NCI-H510A treated with DMSO at 0.1 percent for 48 hours (cell line): ENCODE data around the gene TMPRSS9.
A peak's percentile ranks its signal among the peaks of the same experiment; 100 is the strongest.
"Not testable (repeated sequence)": the region's sequence is repeated elsewhere in the genome, so short reads cannot be mapped to it uniquely, and the experiment has no call there.

Source experiments
- DNase-seq: peaks from one replicate; lab custom pipeline; 2025; lab: John Stamatoyannopoulos, UW

TMPRSS9 gene

GRCh38 chr19:2461751-2462634, 101.9 kb downstream of the TMPRSS9 start:
- no peak for DNase-seq

- DNase-seq = no peak
Observed at GRCh38 chr19:2462635-2463421, 102.8 kb downstream of the TMPRSS9 start.

- DNase-seq = not testable (repeated sequence)
Observed at GRCh38 chr19:2463694-2464093, 103.6 kb downstream of the TMPRSS9 start.

DNA sequence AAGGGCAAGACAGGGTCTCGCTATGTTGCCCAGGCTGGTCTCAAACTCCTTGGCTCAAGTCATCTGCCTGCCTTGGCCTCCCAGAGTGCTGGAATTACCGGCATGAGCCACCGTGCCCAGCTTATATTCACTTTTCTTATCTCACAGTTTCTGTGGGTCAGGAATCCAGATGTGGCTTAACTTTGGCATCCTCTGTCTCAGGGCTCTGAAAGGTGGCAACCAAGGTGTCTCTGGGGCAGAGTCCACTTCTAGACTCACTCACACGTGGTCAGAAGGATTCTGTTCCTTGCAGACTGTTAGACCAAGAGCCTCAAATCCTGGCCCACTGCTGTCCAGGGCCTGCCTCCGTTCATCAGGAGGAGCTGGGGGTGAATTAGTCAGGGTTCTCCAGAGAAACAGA, 104.3 kb downstream of the TMPRSS9 start:
- DNase-seq = no peak

DNA sequence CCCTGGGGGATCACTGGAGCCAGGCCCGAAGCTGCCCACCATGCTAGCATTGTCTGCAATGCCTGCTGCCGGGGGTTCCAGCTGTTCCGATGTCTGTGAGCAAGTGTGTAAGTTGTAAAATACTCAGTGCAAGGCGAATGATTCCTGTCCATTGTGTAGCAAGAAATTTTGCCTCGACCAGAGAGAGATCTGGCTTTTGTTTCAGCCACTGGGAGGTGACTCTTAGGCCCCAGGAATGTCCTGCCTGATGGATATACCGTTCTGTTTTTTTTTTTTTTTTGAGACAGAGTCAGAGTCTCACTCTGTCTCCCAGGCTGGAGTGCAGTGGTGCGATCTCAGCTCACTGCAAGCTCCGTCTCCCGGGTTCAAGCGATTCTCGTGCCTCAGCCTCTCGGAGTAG, 108.5 kb downstream of the TMPRSS9 start:
- no peak for DNase-seq

DNA sequence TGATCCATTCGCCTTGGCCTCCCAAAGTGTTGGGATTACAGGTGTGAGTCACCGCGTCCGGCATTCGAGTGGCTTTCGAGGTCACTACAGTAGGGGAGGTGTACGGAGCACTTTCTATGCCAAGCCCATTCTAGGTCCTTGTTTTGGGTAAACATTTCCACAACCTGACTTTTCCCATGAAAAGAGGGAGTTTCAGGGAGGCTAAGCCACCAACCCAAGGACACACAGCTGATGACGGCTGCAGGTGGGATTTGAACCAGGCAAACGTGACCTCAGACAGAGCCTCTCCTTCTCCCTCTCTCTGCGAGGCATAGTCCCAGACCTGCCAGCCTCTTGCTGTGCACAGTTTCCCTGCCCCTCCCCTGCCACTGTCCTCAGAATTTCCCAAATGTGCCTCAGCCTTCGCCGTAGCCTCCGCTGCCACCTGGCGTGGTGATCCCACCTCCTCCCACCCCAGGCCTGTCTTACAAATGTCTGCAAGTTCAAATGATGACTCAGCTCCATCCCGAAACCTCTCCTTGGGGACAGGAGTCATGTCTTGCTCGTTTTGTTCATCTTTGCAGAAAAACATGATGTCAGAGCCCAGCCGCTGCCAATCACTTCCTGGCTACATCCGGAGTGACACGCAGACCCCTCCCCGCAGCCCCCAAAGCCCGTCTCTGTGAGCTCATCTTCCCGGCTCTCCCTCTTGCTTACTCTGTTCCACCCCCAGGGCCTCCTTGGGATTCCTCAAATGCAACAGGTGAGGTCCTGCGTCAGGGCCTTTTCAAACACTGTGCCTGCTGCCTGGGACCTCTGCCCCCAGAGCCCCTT, 109.2 kb downstream of the TMPRSS9 start:
- no peak for DNase-seq

DNA sequence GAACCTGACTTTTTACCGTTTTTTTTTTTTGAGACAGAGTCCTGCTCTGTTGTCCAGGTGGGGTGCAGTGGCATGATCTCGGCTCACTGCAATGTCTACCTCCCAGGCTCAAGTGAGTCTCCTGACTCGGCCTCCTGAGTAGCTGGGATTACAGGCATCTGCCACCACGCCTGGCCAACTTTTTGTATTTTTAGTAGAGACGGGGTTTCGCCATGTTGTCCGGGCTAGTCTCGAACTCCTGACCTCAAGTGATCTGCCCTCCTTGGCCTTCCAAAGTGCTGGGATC, 109.8 kb downstream of the TMPRSS9 start:
- not testable (repeated sequence) for DNase-seq

GRCh38 chr19:2474232-2475017, 114.4 kb downstream of the TMPRSS9 start:
- DNase-seq = peak; percentile 12

GRCh38 chr19:2475018-2475701, 115.1 kb downstream of the TMPRSS9 start:
- DNase-seq = no peak
